GM10248 (cell line): ENCODE measurements around the gene CISD3.

ENCODE experiments used
- CTCF ChIA-PET: fragments of 300-600 bp; sonication (Branson Sonifier 250); formaldehyde crosslinking; extraction: SDS; loops from one replicate; lab custom pipeline; 2021; ENCODE audit warnings: antibody characterized with exemption; lab: Yijun Ruan, JAX
- POLR2A ChIA-PET: fragments of 350-650 bp; sonication (Branson Sonifier 250); formaldehyde crosslinking; extraction: SDS; loops from one replicate; lab custom pipeline; 2020; ENCODE audit warnings: antibody characterized with exemption; lab: Yijun Ruan, JAX
- DNase-seq: peaks from one replicate; pipeline ENCODE4 v3.0.0; 2012; ENCODE audit errors: extremely low spot score
- CTCF ChIP-seq: IDR thresholded peaks from 2 replicates; pipeline ENCODE4 v1.5.1; 2012; ENCODE audit warnings: mild to moderate bottlenecking, low read depth; ENCODE audit errors: extremely low read depth, missing control alignments, control extremely low read depth

Gene CISD3, protein sequence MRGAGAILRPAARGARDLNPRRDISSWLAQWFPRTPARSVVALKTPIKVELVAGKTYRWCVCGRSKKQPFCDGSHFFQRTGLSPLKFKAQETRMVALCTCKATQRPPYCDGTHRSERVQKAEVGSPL

GRCh38 chr17:38729886-38730525 lies at the start of gene CISD3:
CISD3 (plus strand) TSS chr17:38730341; CDS start chr17:38730359, 18 bp downstream.
- ChIA-PET POLR2A (no interaction called here), CTCF (interaction anchor here (1.2 to 2.2 kb wide), 11 partner anchors 12 to 381 kb away, joined by 3 to 18 read pairs (median 4); no protein-coding TSS in a partner anchor)
- peak; percentile 95 for DNase-seq
- peak; percentile 93 for TF ChIP-seq CTCF

- ChIA-PET POLR2A (no interaction called here), CTCF (interaction anchor here (0.8 to 2.3 kb wide), 8 partner anchors 9 to 483 kb away, joined by 3 to 7 read pairs (median 3); partner anchors contain the start of gene PSMB3)
- no peak for TF ChIP-seq CTCF
- DNase-seq = no peak
Observed at GRCh38 chr17:38681096-38681495, 49.0 kb upstream of the CISD3 start.

GRCh38 chr17:38685491-38685890 lies 44.6 kb upstream of the CISD3 start:
- no peak for DNase-seq
- ChIA-PET CTCF (interaction anchor here (1.0 to 7.0 kb wide), 3 partner anchors 9 to 50 kb away, joined by 3 to 47 read pairs (median 3); partner anchors contain the start of gene EPOP), POLR2A (no interaction called here)
- TF ChIP-seq CTCF = no peak

DNA sequence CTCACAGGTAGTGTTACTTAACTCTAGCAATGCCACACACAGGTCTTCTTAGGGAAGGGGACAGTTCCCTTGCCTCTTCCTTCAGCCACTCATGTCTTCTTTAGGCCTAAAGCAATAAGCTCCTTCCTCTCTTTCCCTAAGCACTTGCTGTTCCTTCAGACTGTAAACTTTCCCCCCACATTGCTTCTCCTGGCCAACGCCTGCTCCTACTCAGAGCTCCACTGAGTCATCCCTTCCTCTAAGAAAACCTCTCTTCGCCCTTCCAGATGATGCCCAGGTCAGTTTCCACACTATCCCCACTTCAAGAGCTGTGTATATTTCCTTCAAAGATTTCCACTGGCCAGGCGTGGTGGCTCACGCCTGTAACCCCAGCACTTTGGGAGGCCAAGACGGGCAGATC lies 42.9 kb upstream of the CISD3 start:
- CTCF ChIA-PET = interaction anchor here (0.6 to 7.0 kb wide), 7 partner anchors 10 to 386 kb away, joined by 3 to 47 read pairs (median 5); partner anchors contain the start of gene EPOP
- no peak for DNase-seq
- POLR2A ChIA-PET = no interaction called here
- no peak for TF ChIP-seq CTCF

DNA sequence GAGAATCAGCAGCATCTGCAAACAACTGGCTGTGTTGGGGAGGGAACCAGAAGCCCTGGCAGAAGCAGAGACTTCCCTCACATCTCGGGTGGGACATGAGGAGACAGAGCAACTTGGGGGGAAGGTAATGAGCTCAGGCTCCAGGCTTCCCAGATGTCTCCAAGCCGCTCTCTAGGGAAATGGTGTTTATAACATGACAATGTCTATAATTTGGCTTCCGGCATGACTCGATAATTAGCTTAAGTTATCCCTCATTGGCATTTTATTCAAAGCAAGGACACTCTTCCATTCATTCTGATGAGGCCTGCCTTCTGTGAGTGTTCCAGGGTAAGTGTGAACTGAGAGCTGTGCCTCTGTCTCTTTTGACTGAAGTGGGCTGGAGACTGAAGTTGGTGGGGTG lies 39.8 kb upstream of the CISD3 start:
- DNase-seq = no peak
- CTCF ChIA-PET = interaction anchor here (0.8 to 7.0 kb wide), 6 partner anchors 10 to 45 kb away, joined by 3 to 47 read pairs (median 3); partner anchors contain the start of gene EPOP
- TF ChIP-seq CTCF = no peak
- POLR2A ChIA-PET = no interaction called here

DNA sequence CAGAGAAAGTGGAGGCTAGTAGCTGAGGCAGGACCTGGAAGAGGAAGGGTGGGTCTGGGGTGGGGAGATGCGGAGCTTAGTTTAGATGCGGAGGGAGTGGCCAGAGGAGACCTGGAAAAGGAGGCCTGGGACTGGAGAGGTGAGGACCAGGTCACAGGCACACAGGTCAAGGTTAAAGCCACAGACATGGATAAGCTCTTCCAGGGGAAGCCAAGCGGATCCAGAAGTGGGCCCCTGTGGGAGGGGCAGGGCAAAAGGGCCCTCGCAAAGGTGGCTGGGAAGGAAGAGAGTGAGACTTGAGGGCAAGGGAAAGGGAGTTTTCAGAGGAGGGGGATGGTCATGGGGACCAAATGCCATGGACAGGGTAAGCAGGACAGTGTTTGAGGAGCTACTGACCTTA lies 39.0 kb upstream of the CISD3 start:
- DNase-seq = no peak
- ChIA-PET POLR2A (no interaction called here), CTCF (interaction anchor here (0.9 to 7.0 kb wide), 5 partner anchors 15 to 44 kb away, joined by 3 to 47 read pairs (median 3); partner anchors contain the start of gene EPOP)

More for the DNA sequence above, 39.0 kb upstream of the CISD3 start:
- no peak for TF ChIP-seq CTCF
